HG03196 (cell line): ENCODE results near the gene TMEM214.

Experiments
- ATAC-seq: cut with Tn5 transposase; IDR thresholded peaks from one replicate; pipeline ENCODE4 v1.9.1; 2021; ENCODE audit not compliant: unreplicated experiment

TMEM214 gene

DNA sequence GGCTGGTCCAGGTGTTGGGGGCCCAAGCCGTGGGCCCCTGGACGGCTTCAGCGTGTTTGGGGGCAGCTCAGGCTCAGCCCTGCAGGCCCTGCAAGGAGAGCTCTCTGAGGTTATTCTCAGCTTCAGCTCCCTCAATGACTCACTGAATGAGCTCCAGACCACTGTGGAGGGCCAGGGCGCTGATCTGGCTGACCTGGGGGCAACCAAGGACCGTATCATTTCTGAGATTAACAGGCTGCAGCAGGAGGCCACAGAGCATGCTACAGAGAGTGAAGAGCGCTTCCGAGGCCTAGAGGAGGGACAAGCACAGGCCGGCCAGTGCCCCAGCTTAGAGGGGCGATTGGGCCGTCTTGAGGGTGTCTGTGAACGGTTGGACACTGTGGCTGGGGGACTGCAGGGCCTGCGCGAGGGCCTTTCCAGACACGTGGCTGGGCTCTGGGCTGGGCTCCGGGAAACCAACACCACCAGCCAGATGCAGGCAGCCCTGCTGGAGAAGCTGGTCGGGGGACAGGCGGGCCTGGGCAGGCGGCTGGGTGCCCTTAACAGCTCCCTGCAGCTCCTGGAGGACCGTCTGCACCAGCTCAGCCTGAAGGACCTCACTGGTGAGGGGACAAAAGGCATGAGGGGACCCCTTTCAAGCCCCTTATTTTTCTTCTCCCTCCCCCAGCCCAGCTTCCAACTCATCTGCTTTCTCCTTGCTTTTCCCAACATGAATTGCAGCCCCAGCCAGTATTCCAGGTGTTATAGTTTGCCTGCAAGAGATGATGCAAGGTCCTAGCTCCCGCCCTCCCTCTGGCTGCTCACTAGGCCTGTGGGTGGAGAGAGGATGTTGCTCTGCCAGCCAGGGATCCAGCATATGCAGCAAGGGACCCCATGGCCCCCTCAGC, 50.9 kb downstream of the TMEM214 start:
- ATAC-seq, result no peak

DNA sequence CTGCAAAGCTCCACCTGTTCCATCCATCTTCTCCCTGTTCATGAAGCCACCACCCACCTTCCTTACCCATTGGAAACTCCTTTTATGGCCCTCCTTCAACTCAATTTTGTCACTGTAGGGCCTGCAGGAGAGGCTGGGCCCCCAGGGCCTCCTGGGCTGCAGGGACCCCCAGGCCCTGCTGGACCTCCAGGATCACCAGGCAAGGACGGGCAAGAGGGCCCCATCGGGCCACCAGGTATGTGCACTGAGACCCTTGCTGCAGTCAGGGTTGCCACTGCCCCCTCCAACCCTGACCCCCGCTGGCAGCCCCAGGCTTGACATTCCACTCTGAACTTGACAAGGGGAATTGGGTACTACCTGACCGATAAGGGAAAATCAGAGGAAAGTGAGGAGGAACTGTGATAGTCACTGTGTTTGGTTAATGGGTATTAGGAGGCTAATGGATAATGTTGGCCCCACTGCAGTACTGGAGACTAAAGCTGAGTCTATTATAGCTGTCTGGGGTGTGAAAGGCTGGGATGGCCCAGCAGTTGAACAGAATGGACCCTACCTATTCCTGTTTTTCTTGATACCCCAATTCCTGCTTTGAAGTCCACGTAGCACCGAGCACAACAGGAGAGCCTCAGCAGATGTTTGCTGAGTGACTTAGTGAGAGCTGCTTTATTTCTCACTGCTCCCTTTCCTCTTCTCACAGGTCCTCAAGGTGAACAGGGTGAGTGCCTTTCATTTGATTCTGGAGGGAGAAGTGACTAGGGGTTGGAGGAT, 51.7 kb downstream of the TMEM214 start:
- ATAC-seq, result no peak

DNA sequence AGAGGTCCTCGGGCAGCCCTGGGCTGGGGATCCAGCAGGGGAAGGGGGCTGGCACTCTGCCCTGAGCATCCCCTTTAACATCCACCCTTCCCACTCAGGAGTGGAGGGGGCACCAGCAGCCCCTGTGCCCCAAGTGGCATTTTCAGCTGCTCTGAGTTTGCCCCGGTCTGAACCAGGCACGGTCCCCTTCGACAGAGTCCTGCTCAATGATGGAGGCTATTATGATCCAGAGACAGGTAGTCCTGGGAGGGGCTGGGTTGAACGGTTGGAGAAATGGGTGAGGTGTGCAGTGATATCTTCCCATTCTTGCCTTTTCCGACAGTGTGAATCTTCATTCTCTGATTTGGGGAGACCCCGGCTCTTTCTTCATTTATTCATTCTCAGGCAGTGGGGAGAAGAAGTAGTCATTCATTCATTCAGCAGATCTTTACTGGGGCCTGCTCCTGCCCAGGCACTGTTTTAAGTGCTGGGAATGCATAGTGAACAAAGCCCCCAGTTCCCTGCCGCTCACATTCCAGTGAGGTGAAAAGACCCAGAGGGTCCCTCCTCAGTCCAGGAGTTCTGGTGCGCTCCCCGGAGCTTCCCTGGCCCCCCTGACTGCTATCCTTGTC, 52.4 kb downstream of the TMEM214 start:
- ATAC-seq, result no peak

DNA sequence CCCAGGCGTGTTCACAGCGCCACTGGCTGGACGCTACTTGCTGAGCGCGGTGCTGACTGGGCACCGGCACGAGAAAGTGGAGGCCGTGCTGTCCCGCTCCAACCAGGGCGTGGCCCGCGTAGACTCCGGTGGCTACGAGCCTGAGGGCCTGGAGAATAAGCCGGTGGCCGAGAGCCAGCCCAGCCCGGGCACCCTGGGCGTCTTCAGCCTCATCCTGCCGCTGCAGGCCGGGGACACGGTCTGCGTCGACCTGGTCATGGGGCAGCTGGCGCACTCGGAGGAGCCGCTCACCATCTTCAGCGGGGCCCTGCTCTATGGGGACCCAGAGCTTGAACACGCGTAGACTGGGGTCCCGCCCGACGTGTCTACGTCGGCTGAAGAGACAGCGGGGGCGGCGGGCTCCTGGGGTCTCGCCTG, 52.9 kb downstream of the TMEM214 start:
- no peak for ATAC-seq

DNA sequence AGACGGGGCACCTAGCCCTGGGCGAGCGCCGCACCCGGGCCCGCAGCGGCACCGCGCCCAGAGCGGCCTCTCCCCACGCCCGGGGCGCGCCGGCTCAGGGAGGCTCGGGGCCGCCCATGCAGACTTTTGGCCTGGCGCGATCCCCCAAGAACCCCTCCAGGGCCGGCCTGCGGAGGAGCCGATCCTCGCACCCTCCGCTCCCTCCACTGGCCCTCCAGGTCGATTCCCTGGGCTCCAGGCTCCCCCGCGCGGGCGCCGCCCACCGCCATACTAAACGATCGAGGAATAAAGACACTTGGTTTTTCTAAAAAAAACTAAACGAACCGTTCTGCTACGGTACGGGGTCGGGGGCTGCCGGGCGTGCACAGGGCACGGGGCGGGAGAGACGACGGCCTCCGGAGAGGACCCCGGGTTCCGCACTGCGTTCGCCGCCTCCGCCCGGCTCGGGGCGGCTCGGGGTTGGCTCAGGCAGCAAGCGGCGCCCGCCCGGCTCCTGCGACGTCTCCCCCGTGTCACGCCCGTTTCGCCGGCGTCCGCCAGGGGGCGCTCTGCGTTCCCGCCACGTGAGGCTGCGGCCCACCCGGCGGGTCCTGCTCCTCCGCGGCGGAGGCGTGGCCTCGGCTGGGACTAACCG, 53.4 kb downstream of the TMEM214 start:
- peak; percentile 79 for ATAC-seq

DNA sequence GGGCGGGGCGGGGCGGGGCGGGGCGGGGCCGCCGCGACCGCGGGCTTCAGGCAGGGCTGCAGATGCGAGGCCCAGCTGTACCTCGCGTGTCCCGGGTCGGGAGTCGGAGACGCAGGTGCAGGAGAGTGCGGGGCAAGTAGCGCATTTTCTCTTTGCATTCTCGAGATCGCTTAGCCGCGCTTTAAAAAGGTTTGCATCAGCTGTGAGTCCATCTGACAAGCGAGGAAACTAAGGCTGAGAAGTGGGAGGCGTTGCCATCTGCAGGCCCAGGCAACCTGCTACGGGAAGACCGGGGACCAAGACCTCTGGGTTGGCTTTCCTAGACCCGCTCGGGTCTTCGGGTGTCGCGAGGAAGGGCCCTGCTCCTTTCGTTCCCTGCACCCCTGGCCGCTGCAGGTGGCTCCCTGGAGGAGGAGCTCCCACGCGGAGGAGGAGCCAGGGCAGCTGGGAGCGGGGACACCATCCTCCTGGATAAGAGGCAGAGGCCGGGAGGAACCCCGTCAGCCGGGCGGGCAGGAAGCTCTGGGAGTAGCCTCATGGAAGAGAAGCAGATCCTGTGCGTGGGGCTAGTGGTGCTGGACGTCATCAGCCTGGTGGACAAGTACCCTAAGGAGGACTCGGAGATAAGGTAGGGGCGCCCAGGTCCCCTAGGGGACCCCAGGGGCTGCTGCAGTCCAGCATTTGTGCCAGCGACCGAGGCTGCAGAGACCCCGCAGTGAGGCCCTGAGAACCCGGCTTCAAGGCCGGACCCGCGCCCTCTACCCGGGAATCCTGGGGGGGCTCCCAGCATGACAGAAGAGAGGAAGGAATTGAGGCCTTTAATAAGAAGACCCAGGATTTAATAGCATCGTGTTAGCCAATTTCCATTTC, 54.2 kb downstream of the TMEM214 start, which contains the start of gene KHK:
KHK (plus strand) TSS at position 49 of the 870 bp plus-strand sequence; CDS start at position 537, 488 bp downstream.
- ATAC-seq, result no peak

DNA sequence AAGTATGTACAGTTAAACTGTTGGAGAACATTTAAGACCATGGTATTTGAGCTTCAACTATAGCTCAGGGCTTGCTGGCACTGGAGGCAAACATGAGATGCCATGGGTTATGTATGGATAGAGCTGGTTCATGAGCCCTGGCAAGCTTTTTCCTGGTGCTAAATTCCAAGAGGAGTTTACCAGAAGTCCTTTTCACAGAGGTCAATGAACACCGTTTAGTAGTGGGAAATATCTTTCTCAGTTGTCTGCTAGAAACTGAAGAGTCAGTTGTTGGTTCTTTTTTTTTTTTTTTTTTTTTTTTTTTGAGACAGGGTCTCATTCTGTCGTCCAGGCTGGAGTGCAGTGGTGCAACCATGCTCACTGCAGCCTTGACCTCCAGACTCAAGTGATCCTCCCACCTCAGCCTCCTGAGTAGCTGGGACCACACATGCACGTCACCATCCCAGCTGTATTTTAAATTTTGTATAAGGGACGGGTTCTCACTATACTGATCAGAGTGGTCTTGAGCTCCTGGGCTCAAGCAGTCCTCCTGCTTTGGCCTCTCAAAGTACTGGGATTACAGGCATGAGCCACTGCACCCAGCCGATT, 55.2 kb downstream of the TMEM214 start:
- ATAC-seq, result no peak

DNA sequence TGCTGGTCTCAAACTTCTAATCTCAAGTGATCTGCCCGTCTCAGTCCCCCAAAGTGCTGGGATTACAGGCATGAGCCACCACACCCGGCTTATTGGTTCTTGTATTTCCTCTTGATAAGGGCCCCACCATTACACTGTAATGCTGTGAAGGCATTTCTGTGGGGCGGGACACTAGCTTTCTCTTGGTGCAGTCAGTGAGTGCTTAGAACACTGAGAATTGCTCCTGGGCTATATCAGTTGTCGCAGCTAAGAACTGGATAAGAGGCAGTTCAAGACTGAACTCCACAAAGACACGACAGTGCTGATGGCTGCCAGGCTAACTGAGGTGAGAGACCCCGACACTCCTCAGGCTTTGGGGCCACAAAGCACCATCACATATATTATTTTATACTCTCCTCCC, 55.9 kb downstream of the TMEM214 start:
- no peak for ATAC-seq

DNA sequence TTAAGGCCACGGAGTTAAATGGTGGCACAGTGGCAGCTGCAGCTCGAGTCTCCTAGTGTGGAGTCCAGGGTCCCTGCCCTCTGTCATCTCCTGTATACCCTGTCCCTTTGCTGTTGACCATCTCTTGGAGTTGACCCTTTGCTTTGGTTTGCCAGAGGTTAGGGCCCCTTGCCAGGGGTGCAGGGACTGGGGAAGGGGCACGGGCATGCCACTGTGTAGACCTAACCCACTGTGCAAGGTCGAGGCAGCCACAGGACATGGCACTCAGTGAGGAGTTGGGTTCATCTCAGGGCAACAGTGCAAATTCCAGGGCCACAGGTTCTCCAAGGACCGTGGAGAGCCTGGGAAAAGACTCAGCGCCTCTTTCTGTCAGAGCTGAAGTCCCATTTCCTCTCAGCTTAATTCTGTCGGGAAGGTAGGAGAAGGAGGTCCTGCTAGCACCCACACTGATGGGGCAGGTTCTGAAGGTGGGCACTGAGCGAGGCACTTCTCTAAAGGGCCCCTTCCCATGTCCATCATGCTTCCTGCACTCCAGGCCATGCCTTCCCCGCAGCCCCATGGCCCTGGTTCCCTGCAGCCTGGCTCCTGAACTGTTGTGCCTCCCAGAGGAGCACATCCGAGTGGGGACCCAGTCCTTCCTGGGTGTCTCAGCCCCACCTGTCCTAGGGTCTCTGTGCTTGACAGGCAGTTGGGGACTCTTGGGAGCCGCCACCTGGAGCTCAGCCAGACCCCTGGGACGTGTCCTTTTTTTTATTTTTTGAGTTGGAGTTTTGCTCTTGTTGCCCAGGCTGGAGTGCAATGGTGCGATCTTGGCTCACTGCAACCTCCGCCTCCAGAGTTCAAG, 56.6 kb downstream of the TMEM214 start:
- ATAC-seq, result no peak
